ENCODE measurements around the gene TOGARAM1.

TOGARAM1 gene

GRCh38 chr14:44962334-44963043 lies 499 bp downstream of the TOGARAM1 start:
- DNase-seq (ENCODE audit: low spot score), result no peak

- DNase-seq (ENCODE audit: low spot score), result no peak
Measured at GRCh38 chr14:44963044-44963528, 1.1 kb downstream of the TOGARAM1 start.

GRCh38 chr14:44963775-44964380 lies 1.9 kb downstream of the TOGARAM1 start:
- DNase-seq (ENCODE audit: low spot score), result no peak

- no peak for DNase-seq (ENCODE audit: low spot score)
Measured at GRCh38 chr14:44966601-44967336, 4.8 kb downstream of the TOGARAM1 start.

GRCh38 chr14:44968714-44969113 lies 6.7 kb downstream of the TOGARAM1 start:
- no peak for DNase-seq (ENCODE audit: low spot score)

GRCh38 chr14:44970907-44971306 lies 8.9 kb downstream of the TOGARAM1 start:
- DNase-seq (ENCODE audit: low spot score), result no peak

- no peak for DNase-seq (ENCODE audit: low spot score)
Measured at GRCh38 chr14:44971459-44971858, 9.5 kb downstream of the TOGARAM1 start.

GRCh38 chr14:44979273-44979672 lies 17.3 kb downstream of the TOGARAM1 start:
- DNase-seq (ENCODE audit: low spot score), result no peak

- no peak for DNase-seq (ENCODE audit: low spot score)
Measured at GRCh38 chr14:44979740-44980356, 17.9 kb downstream of the TOGARAM1 start.

GRCh38 chr14:44981198-44981597 lies 19.2 kb downstream of the TOGARAM1 start:
- no peak for DNase-seq (ENCODE audit: low spot score)

GRCh38 chr14:44982594-44982993 lies 20.6 kb downstream of the TOGARAM1 start:
- DNase-seq (ENCODE audit: low spot score), result no peak

- DNase-seq (ENCODE audit: low spot score), result no peak
Measured at GRCh38 chr14:44988694-44989093, 26.7 kb downstream of the TOGARAM1 start.

GRCh38 chr14:44989497-44990440 lies 27.8 kb downstream of the TOGARAM1 start:
- DNase-seq (ENCODE audit: low spot score), result no peak

GRCh38 chr14:44990533-44990932 lies 28.5 kb downstream of the TOGARAM1 start:
- DNase-seq (ENCODE audit: low spot score), result no peak

GRCh38 chr14:44995196-44995595 lies 33.2 kb downstream of the TOGARAM1 start:
- DNase-seq (ENCODE audit: low spot score), result peak; percentile 29

- DNase-seq (ENCODE audit: low spot score), result peak; percentile 35
Measured at GRCh38 chr14:44995770-44996294, 33.8 kb downstream of the TOGARAM1 start.

- no peak for DNase-seq (ENCODE audit: low spot score)
Measured at GRCh38 chr14:45003924-45004323, 41.9 kb downstream of the TOGARAM1 start.

- no peak for DNase-seq (ENCODE audit: low spot score)
Measured at GRCh38 chr14:45015133-45015532, 53.1 kb downstream of the TOGARAM1 start.

GRCh38 chr14:45028107-45028626 lies 66.2 kb downstream of the TOGARAM1 start:
- no peak for DNase-seq (ENCODE audit: low spot score)

- no peak for DNase-seq (ENCODE audit: low spot score)
Measured at GRCh38 chr14:45034730-45035129, 72.7 kb downstream of the TOGARAM1 start.

GRCh38 chr14:45038256-45038655 lies 76.3 kb downstream of the TOGARAM1 start:
- DNase-seq (ENCODE audit: low spot score), result no peak
